ENCODE measurements around the gene CBLC.
"Not testable (repeated sequence)": the region's sequence is repeated elsewhere in the genome, so short reads cannot be mapped to it uniquely, and the experiment has no call there.

Gene CBLC

DNA sequence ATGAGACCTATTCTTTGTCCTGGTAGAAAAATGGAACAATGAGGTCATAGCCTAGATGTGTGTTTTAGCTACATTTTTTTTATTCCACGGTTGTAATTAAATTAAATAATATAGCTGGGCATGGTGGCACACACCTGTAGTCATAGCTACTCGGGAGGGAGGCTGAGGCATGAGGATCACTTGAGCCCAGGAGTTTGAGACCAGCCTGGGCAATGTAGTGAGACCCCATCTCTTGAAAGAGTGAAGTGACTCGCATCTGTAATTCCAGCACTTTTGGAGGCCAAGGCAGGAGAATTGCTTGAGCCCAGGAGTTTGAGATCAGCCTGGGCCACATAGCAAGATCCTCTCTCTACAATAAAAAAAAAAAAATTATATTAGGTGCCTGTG is 11.7 kb upstream of the CBLC start:
- DNase-seq: no peak

GRCh38 chr19:44767295-44768180 is 10.2 kb upstream of the CBLC start:
- DNase-seq: peak in 1 of 5 experiments; percentile 42

DNA sequence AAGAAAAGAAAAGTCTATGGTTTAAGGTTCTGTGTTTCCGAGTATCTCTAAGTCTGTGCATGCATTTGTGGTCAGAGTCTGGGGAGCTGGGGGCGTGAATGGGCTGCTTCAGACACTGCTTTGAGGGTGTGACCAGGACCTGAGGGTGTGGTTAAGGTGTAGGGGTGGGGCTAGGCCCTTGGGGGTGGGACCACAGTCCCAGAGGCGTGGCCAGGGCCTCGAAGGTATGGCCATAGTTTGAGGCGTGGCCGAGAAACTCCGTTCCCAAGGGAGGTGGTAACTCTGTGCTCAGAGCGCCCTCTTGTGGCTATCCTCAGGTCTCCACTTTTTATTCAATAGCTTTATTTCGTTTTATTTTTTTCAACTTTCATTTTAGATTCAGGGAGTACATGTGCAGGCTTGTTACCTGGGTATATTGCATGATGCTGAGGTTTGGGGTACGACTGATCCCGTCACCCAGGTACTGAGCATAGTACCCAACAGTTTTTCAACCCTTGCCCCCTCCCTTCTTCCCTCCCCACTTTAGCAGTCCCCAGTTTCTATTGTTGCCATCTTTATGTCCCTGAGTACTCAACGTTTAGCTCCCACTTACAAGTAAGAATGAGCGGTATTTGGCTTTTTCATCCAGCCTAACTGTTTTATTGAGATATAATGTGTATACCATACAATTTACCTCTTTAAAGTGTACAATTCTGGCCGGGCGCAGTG is 7.0 kb upstream of the CBLC start:
- peak; percentile 90 to 98 (median 95) for DNase-seq

DNA sequence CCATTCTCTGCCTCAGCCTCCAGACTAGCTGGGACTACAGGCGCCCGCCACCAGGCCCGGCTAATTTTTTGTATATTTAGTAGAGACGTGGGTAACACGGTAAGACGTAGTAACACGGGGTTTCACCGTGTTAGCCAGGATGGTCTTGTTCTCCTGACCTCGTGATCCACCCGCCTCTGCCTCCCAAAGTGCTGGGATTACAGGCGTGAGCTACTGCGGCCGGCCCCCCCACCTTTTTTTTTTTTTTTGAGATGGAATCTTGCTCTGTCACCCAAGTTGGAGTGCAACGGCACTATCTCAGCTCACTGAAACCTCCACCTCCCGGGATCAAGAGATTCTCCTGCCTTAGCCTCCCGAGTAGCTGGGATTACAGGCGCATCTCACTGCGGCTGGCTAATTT is 5.5 kb upstream of the CBLC start:
- not testable (repeated sequence) for DNase-seq

DNA sequence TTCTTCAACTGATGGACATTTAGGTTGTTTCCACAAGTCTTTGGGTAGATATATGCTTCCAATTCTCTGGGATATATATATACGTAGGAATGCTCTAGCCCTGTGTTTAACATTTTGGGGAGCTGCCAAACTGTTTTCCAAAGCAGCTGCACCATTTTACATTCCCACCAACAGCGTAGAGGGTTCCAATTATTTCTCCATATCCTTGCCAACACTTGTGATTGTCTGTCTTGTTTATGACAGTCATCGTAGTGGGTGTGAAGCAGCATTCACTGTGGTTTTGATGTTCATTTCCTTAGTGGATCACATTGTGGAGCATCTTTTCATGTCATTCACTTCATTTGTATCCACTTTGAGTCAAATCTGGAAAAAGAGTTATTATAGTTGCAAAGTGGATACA is 4.7 kb upstream of the CBLC start:
- no peak for DNase-seq

- DNase-seq: no peak
Observed at GRCh38 chr19:44775676-44776240, 1.9 kb upstream of the CBLC start.

- no peak for DNase-seq
Observed at GRCh38 chr19:44776402-44777096, 1.1 kb upstream of the CBLC start.

- no peak for DNase-seq
Observed at GRCh38 chr19:44779150-44779549, 1.5 kb downstream of the CBLC start.

DNA sequence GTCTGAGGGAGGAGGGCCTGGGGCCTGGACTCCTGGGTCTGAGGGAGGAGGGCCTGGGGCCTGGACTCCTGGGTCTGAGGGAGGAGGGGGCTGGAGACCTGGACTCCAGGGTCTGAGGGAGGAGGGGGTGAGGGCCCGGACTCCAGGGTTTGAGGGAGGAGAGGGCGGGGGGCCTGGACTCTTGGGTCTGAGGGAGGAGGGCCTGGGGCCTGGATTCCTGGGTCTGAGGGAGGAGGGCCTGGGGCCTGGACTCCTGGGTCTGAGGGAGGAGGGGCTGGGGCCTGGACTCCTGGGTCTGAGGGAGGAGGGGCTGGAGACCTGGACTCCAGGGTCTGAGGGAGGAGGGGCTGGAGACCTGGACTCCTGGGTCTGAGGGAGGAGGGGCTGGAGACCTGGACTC is 4.0 kb downstream of the CBLC start:
- not testable (repeated sequence) for DNase-seq

DNA sequence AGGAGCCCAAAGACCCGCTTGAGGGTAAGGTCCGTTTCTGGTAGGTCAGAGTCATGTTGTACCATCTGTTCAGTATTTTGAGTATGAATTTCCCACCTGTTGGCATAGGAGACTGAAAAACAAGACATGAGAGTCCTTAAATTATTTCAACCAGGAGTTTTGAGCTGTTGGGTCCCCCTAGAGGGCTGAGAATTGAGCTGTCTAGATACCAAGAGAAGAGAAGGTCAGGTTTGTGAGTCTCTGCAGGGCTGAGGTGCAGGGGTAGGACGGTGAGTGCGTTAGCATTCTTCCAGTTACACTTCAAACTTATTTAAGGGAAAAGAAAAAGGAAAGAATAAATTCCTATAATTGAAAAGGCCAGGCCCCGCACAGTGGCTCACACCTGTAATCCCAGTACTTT is 5.0 kb downstream of the CBLC start:
- no peak for DNase-seq

DNA sequence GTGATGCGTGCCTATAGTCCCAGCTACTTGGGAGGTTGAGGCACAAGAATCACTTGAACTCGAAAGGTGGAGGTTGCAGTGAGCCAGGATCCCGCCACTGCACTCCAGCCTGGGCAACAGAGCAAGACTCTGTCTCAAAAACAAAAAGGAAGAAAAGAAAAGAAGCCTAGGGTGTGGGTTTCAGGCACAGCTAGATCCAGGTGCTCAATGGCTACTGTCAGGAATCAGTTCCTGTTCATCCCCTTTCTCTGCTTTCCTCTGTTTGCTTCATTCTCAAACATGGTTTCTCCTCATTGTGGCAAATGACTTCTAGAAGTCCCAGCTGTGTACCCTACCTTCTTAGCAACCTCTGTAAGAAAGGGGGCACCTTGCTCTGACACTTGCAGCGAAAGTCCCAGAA is 5.9 kb downstream of the CBLC start:
- no peak for DNase-seq

DNA sequence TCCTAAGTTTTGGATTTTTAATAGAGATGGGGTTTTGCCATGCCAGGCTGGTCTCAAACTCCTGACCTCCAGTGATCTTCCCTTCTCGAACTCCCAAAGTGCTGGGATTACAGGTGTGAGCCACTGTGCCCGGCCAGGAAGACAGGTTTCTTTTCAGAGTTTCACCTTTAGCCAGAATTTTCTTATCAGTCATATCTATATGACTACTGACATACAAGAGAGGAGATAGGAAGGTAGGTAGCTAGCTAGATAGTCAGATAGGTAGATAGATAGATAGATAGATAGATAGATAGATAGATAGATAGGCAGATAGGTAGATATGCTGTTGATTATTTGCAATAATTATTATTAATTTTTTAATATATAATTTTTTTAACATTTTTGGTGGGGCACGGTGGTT is 7.6 kb downstream of the CBLC start:
- no peak for DNase-seq

DNA sequence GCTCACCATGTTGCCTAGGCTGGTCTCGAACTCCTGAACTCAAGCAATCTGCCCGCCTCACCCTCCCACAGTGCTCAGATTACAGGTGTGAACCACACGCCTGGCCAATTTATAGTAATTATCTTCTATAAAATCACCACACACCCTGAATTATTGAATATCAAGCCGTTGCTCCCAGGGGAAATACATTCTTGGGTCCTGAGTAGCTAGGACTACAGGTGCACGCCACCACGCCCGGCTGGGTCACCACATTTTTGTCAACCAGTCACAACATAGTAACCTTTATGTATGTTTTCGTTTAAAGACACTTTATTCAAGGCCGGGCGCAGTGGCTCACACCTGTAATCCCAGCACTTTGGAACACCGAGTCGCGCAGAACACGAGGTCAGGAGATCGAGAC is 8.3 kb downstream of the CBLC start:
- no peak for DNase-seq

GRCh38 chr19:44788971-44789370 is 11.3 kb downstream of the CBLC start:
- DNase-seq: no peak

DNA sequence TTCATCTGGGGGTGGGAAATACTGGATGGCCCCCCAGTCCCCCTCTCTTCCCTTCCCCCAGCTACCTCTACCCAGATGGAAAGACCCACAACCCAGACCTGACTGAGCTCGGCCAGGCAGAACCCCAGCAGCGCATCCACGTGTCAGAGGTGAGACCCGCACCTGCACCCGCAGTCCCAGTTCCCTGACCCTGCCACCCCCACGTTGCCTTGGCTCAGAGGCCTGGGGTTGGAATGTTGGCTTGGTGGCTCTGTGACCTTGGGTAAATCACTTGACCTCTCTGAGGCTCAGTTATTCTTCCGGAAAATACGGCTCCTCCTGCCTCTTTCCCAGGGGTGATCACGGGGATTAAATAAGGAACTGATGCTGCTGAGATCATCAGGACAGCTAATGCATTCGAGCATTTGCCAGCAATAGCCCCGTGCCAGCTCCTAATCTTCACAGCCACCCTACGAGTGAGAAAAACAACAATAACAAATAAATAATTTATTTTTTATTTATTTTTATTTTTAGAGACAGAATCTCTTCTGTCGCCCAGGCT is 12.3 kb downstream of the CBLC start:
- DNase-seq: no peak

GRCh38 chr19:44792281-44792680 is 14.6 kb downstream of the CBLC start:
- no peak for DNase-seq

DNA sequence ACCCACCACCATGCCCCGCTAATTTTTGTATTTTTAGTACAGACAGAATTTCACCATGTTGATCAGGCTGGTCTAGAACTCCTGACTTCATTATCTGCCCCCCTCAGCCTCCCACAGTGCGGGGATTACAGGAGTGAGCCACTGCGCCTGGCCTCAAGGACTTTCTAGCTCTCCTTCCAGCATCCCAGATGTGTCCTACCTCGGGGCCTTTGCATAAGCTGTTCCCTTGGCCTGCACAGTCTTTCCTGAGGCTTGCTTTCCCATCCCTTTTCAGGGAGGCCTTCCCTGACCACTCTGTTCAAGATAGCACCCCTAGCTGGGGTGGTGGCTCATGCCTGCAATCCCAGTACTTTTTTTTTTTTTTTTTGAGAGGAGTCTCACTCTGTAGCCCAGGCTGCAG is 16.9 kb downstream of the CBLC start:
- no peak for DNase-seq

- no peak for DNase-seq
Observed at GRCh38 chr19:44795398-44795987, 17.8 kb downstream of the CBLC start.

GRCh38 chr19:44796701-44797115 is 19.0 kb downstream of the CBLC start:
- DNase-seq: no peak

DNA sequence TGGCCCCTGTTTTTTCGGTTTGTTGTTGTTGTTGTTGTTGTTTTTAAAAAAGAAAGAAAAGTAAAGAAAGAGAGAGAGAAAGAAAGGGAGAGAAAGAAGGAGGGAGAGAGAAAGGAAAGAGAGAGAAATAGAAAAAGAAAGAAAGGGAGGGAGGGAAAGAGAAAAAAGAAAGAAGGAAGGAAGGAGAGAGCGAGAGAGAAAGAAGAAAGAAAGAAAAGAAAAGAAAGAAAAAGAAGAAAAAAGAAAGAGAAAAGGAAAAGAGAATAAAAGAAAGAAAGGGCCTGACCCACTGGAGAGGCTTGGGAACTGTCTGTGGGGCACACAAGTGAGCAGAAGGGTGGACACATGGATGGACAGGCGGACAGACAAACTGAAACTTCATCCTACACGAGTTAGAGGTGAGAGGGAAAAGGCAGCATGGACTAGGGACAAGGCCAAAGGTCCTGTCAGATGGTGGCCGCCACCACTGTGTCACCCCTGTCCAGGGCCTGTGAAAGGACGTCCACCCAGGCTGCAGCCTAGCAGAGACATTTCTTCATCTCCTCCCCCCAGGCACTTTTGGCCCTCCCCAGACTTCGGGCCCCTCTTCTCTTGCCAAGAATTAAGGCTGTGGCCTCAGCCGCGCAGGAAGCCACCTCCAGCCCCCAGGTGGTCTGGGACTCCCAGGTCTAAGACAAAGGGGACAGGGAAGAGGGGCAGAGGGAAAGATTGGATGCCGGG is 22.1 kb downstream of the CBLC start:
- no peak for DNase-seq

DNA sequence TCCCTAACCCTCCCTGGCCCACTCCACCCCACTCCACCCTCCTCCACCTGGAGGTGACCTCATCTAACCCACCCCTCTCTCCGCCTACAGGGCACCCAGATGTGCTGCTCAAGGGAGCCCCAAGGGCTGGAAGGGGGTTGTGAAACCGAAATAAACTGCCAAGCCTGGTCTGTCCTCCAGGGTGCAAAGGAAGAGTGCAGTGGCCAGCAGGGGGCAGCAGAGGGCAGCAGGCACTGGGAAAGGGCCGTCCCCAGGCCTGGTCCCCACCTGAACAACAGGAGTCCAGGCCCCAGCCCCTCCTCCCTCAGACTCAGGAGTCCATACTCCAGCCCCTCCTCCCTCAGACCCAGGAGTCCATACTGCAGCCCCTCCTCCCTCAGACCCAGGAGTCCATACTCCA is 22.8 kb downstream of the CBLC start:
- DNase-seq: peak; percentile 46 to 77 (median 73)

Data from T-helper 2 cell (primary cell).